Measurements from ENCODE around the gene CDK18.
"Not testable (repeated sequence)": the region's sequence is repeated elsewhere in the genome, so short reads cannot be mapped to it uniquely, and the experiment has no call there.

CDK18 gene

GRCh38 chr1:205481629-205482151 is 22.8 kb upstream of the CDK18 start:
- Histone ChIP-seq H3K27ac (ENCODE audit: low read length) (no peak overlapping the region), H3K9me3 (ENCODE audit: control insufficient read depth, low read depth, low read length) (no peaks in the 10 kb centered on the region), H3K27me3 (ENCODE audit: control insufficient read depth, insufficient read depth, low read length) (peaks cover 6% of the 10 kb centered on the region), H3K9ac (ENCODE audit: low read length) (no peak overlapping the region), H3K36me3 (ENCODE audit: control insufficient read depth, low read depth, low read length) (no peaks in the 10 kb centered on the region), H3K4me3 (ENCODE audit: low read length) (no peak overlapping the region), H3K4me1 (ENCODE audit: control insufficient read depth, low read depth, low read length) (peaks cover 16% of the 10 kb centered on the region)

GRCh38 chr1:205482587-205482986 is 21.9 kb upstream of the CDK18 start:
- peaks cover 10% of the 10 kb centered on the region for H3K4me1 ChIP-seq (ENCODE audit: control insufficient read depth, low read depth, low read length)
- H3K36me3 ChIP-seq (ENCODE audit: control insufficient read depth, low read depth, low read length); H3K4me3 ChIP-seq (ENCODE audit: low read length); H3K27me3 ChIP-seq (ENCODE audit: control insufficient read depth, insufficient read depth, low read length); H3K9ac ChIP-seq (ENCODE audit: low read length); H3K27ac ChIP-seq (ENCODE audit: low read length); H3K9me3 ChIP-seq (ENCODE audit: control insufficient read depth, low read depth, low read length): not testable (repeated sequence)

GRCh38 chr1:205483372-205483771 is 21.1 kb upstream of the CDK18 start:
- Histone ChIP-seq H3K36me3 (ENCODE audit: control insufficient read depth, low read depth, low read length) (no peaks in the 10 kb centered on the region), H3K9me3 (ENCODE audit: control insufficient read depth, low read depth, low read length) (no peaks in the 10 kb centered on the region), H3K4me3 (ENCODE audit: low read length) (no peak overlapping the region), H3K27me3 (ENCODE audit: control insufficient read depth, insufficient read depth, low read length) (peaks cover 6% of the 10 kb centered on the region), H3K27ac (ENCODE audit: low read length) (no peak overlapping the region), H3K4me1 (ENCODE audit: control insufficient read depth, low read depth, low read length) (peaks cover 10% of the 10 kb centered on the region), H3K9ac (ENCODE audit: low read length) (no peak overlapping the region)

GRCh38 chr1:205484985-205485967 is 19.2 kb upstream of the CDK18 start:
- Histone ChIP-seq H3K9ac (ENCODE audit: low read length) (no peak overlapping the region), H3K36me3 (ENCODE audit: control insufficient read depth, low read depth, low read length) (no peaks in the 10 kb centered on the region), H3K4me1 (ENCODE audit: control insufficient read depth, low read depth, low read length) (peaks cover 10% of the 10 kb centered on the region), H3K27me3 (ENCODE audit: control insufficient read depth, insufficient read depth, low read length) (peaks cover 6% of the 10 kb centered on the region), H3K4me3 (ENCODE audit: low read length) (no peak overlapping the region), H3K27ac (ENCODE audit: low read length) (no peak overlapping the region), H3K9me3 (ENCODE audit: control insufficient read depth, low read depth, low read length) (no peaks in the 10 kb centered on the region)

- no peak overlapping the region for H3K27ac ChIP-seq (ENCODE audit: low read length)
- no peaks in the 10 kb centered on the region for H3K9me3 ChIP-seq (ENCODE audit: control insufficient read depth, low read depth, low read length)
- peaks cover 7% of the 10 kb centered on the region for H3K4me1 ChIP-seq (ENCODE audit: control insufficient read depth, low read depth, low read length)
- no peak overlapping the region for H3K4me3 ChIP-seq (ENCODE audit: low read length)
- H3K27me3 ChIP-seq (ENCODE audit: control insufficient read depth, insufficient read depth, low read length): peaks cover 6% of the 10 kb centered on the region
- H3K9ac ChIP-seq (ENCODE audit: low read length): no peak overlapping the region
- H3K36me3 ChIP-seq (ENCODE audit: control insufficient read depth, low read depth, low read length): no peaks in the 10 kb centered on the region
These were observed 18.2 kb upstream of the CDK18 start for GRCh38 chr1:205486258-205486657.

GRCh38 chr1:205488074-205488723 is 16.3 kb upstream of the CDK18 start:
- Histone ChIP-seq H3K36me3 (ENCODE audit: control insufficient read depth, low read depth, low read length) (no peaks in the 10 kb centered on the region), H3K4me1 (ENCODE audit: control insufficient read depth, low read depth, low read length) (peaks cover 14% of the 10 kb centered on the region), H3K4me3 (ENCODE audit: low read length) (no peak overlapping the region), H3K9ac (ENCODE audit: low read length) (no peak overlapping the region), H3K9me3 (ENCODE audit: control insufficient read depth, low read depth, low read length) (no peaks in the 10 kb centered on the region), H3K27me3 (ENCODE audit: control insufficient read depth, insufficient read depth, low read length) (peaks cover 6% of the 10 kb centered on the region), H3K27ac (ENCODE audit: low read length) (no peak overlapping the region)

- no peak overlapping the region for H3K9ac ChIP-seq (ENCODE audit: low read length)
- H3K9me3 ChIP-seq (ENCODE audit: control insufficient read depth, low read depth, low read length): no peaks in the 10 kb centered on the region
- H3K27ac ChIP-seq (ENCODE audit: low read length): no peak overlapping the region
- no peaks in the 10 kb centered on the region for H3K27me3 ChIP-seq (ENCODE audit: control insufficient read depth, insufficient read depth, low read length)
- peaks cover 22% of the 10 kb centered on the region for H3K4me1 ChIP-seq (ENCODE audit: control insufficient read depth, low read depth, low read length)
- no peak overlapping the region for H3K4me3 ChIP-seq (ENCODE audit: low read length)
- no peaks in the 10 kb centered on the region for H3K36me3 ChIP-seq (ENCODE audit: control insufficient read depth, low read depth, low read length)
These were observed 12.7 kb upstream of the CDK18 start for GRCh38 chr1:205491794-205492193.

- Histone ChIP-seq H3K9ac (ENCODE audit: low read length) (no peak overlapping the region), H3K9me3 (ENCODE audit: control insufficient read depth, low read depth, low read length) (no peaks in the 10 kb centered on the region), H3K27me3 (ENCODE audit: control insufficient read depth, insufficient read depth, low read length) (no peaks in the 10 kb centered on the region), H3K4me3 (ENCODE audit: low read length) (no peak overlapping the region), H3K36me3 (ENCODE audit: control insufficient read depth, low read depth, low read length) (no peaks in the 10 kb centered on the region), H3K4me1 (ENCODE audit: control insufficient read depth, low read depth, low read length) (peaks cover 22% of the 10 kb centered on the region), H3K27ac (ENCODE audit: low read length) (no peak overlapping the region)
These were observed 12.2 kb upstream of the CDK18 start for GRCh38 chr1:205492201-205492667.

GRCh38 chr1:205492774-205493173 is 11.7 kb upstream of the CDK18 start:
- no peak overlapping the region for H3K4me3 ChIP-seq (ENCODE audit: low read length)
- H3K9me3 ChIP-seq (ENCODE audit: control insufficient read depth, low read depth, low read length): no peaks in the 10 kb centered on the region
- H3K9ac ChIP-seq (ENCODE audit: low read length): no peak overlapping the region
- H3K27ac ChIP-seq (ENCODE audit: low read length): no peak overlapping the region
- H3K4me1 ChIP-seq (ENCODE audit: control insufficient read depth, low read depth, low read length): peaks cover 22% of the 10 kb centered on the region
- H3K36me3 ChIP-seq (ENCODE audit: control insufficient read depth, low read depth, low read length): no peaks in the 10 kb centered on the region
- no peaks in the 10 kb centered on the region for H3K27me3 ChIP-seq (ENCODE audit: control insufficient read depth, insufficient read depth, low read length)

GRCh38 chr1:205493241-205494085 is 11.0 kb upstream of the CDK18 start:
- no peak overlapping the region for H3K9ac ChIP-seq (ENCODE audit: low read length)
- no peak overlapping the region for H3K4me3 ChIP-seq (ENCODE audit: low read length)
- no peaks in the 10 kb centered on the region for H3K27me3 ChIP-seq (ENCODE audit: control insufficient read depth, insufficient read depth, low read length)
- no peak overlapping the region for H3K27ac ChIP-seq (ENCODE audit: low read length)
- H3K36me3 ChIP-seq (ENCODE audit: control insufficient read depth, low read depth, low read length): no peaks in the 10 kb centered on the region
- peaks cover 22% of the 10 kb centered on the region for H3K4me1 ChIP-seq (ENCODE audit: control insufficient read depth, low read depth, low read length)
- no peaks in the 10 kb centered on the region for H3K9me3 ChIP-seq (ENCODE audit: control insufficient read depth, low read depth, low read length)

- Histone ChIP-seq H3K9ac (ENCODE audit: low read length) (no peak overlapping the region), H3K27ac (ENCODE audit: low read length) (no peak overlapping the region), H3K4me3 (ENCODE audit: low read length) (no peak overlapping the region), H3K27me3 (ENCODE audit: control insufficient read depth, insufficient read depth, low read length) (no peaks in the 10 kb centered on the region), H3K36me3 (ENCODE audit: control insufficient read depth, low read depth, low read length) (no peaks in the 10 kb centered on the region), H3K9me3 (ENCODE audit: control insufficient read depth, low read depth, low read length) (no peaks in the 10 kb centered on the region), H3K4me1 (ENCODE audit: control insufficient read depth, low read depth, low read length) (peaks cover 22% of the 10 kb centered on the region)
These were observed 10.4 kb upstream of the CDK18 start for GRCh38 chr1:205494115-205494514.
